ENCODE data around the gene SLC36A3. TPM values are rescaled to one million over a fixed set of nuclear protein-coding genes. Genes with fewer than 3 reads are reported as not detected.

SLC36A3 gene
- total and polyA plus RNA-seq, 11 donors: not detected

GRCh38 chr5:151326266-151326665 lies 22.7 kb upstream of the SLC36A3 start:
- H3K4me3 ChIP-seq: no peak overlapping the region
- peaks cover 0 to 6% (median 0%) of the 10 kb centered on the region in 9 donors for H3K27me3 ChIP-seq
- H3K27ac ChIP-seq: no peak overlapping the region
- TF ChIP-seq, protein P1, sequence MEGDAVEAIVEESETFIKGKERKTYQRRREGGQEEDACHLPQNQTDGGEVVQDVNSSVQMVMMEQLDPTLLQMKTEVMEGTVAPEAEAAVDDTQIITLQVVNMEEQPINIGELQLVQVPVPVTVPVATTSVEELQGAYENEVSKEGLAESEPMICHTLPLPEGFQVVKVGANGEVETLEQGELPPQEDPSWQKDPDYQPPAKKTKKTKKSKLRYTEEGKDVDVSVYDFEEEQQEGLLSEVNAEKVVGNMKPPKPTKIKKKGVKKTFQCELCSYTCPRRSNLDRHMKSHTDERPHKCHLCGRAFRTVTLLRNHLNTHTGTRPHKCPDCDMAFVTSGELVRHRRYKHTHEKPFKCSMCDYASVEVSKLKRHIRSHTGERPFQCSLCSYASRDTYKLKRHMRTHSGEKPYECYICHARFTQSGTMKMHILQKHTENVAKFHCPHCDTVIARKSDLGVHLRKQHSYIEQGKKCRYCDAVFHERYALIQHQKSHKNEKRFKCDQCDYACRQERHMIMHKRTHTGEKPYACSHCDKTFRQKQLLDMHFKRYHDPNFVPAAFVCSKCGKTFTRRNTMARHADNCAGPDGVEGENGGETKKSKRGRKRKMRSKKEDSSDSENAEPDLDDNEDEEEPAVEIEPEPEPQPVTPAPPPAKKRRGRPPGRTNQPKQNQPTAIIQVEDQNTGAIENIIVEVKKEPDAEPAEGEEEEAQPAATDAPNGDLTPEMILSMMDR (IDR thresholded peaks at IDR 0.05): no peak
- no peak for TF ChIP-seq POLR2A (IDR thresholded peaks at IDR 0.05)
- DNase-seq (no peak), ATAC-seq (no peak)
- H3K4me1 ChIP-seq: peaks cover 0 to 13% (median 0%) of the 10 kb centered on the region in 12 donors
- no peaks in the 10 kb centered on the region for H3K9me3 ChIP-seq
- WGBS, 4 donors: 91 to 97% (median 93%) methylated on average over 3 of the region's 3 CpGs
- intact Hi-C loops (cut with DNase I): loop anchor here in 1 of 10 donors (10.0 kb wide), 1 partner anchor 169 kb away; no protein-coding TSS in a partner anchor
- H3K36me3 ChIP-seq: no peaks in the 10 kb centered on the region

DNA sequence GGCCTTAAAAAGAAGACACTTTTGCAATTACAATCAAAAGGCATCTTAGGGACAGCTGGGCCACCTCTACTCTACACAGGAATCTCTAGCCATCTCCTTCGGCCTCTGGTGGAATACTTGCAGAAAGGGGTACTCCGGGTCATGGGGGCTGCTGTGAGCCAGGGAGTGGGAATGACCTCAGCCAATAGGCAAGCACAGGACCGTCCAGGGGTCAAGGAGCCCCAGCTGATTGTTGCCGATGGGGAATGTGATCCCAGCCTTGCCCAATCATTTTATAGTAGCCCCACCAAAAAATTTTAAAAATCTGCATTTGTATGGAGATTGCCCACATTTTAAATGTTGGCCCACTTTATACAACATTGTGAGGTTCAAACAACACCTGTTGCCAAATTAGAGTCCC lies 16.9 kb upstream of the SLC36A3 start:
- H3K4me3 ChIP-seq: no peak overlapping the region
- intact Hi-C loops (cut with DNase I): loop anchor here in 1 of 10 donors (10.0 kb wide), 1 partner anchor 174 kb away; no protein-coding TSS in a partner anchor
- no peaks in the 10 kb centered on the region for H3K9me3 ChIP-seq
- no peak for DNase-seq
- no peak overlapping the region for H3K27ac ChIP-seq
- H3K4me1 ChIP-seq: peaks cover 0 to 13% (median 0%) of the 10 kb centered on the region in 12 donors
- no peaks in the 10 kb centered on the region for H3K36me3 ChIP-seq
- no peak for ATAC-seq
- WGBS, 4 donors: 80 to 89% (median 89%) methylated on average over 4 of the region's 4 CpGs
- peaks cover 0 to 6% (median 0%) of the 10 kb centered on the region in 9 donors for H3K27me3 ChIP-seq
- no peak for TF ChIP-seq POLR2A (IDR thresholded peaks at IDR 0.05)
- TF ChIP-seq, protein P1 (IDR thresholded peaks at IDR 0.05): no peak

DNA sequence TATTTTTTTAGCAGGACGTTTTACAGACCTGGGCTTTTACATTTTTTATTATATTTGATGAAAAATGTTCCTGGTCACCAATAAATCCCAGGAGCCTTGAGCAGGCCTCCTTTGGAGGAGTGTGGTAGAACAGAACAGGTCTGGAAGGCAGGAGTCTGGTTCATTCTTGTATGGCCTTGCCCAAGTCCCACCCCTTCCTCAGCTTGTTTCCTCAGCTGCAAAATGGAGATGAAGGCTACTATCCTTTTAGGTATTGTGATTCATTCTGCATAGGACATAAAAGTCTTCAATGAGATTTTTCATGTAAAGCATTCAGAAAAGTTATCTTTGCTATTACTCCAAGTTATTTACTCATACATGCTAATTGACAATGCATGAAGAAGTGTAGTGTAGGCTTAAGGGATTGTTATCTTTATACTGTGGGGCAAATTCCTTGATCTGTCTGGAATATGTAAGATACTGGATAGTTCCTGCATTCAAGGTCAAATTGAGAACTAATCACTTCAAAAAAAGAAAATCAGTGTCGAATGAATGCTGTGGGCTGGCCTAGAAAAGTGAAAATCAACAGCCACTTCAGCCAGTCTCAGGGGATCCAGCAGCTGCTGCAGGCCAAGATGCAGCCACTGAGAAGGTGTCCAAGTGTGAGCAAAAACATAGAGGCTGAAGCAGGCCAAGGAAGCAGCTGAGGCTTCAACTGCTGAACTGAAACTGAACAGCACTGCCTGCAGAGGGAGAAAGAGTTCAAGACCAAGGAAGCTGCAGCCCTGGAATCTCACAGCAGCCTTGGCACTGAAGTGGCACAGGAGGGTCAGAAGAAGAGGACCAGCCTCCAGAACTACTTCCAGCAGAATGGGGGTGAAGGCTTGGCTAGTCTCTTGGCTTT lies 15.5 kb upstream of the SLC36A3 start:
- ATAC-seq (peak; percentile 59 to 75 (median 72)), DNase-seq (peak in 4 of 5 donors; percentile 29 to 62 (median 33))
- TF ChIP-seq, protein P1 (IDR thresholded peaks at IDR 0.05): peak in 6 of 12 donors; percentile 6 to 56 (median 25)
- no peak for TF ChIP-seq POLR2A (IDR thresholded peaks at IDR 0.05)
- Histone ChIP-seq H3K27me3 (peaks cover 0 to 6% (median 0%) of the 10 kb centered on the region in 9 donors), H3K4me1 (peaks cover 0 to 13% (median 0%) of the 10 kb centered on the region in 12 donors), H3K4me3 (no peak overlapping the region), H3K9me3 (no peaks in the 10 kb centered on the region), H3K36me3 (no peaks in the 10 kb centered on the region), H3K27ac (peak overlapping the region in 1 of 12 donors; percentile 23)
- 62 to 73% (median 67%) methylated on average over 2 of the region's 2 CpGs for WGBS, 4 donors
- intact Hi-C loops (cut with DNase I): loop anchor here in 1 of 10 donors (5.0 kb wide), 1 partner anchor 183 kb away; no protein-coding TSS in a partner anchor

DNA sequence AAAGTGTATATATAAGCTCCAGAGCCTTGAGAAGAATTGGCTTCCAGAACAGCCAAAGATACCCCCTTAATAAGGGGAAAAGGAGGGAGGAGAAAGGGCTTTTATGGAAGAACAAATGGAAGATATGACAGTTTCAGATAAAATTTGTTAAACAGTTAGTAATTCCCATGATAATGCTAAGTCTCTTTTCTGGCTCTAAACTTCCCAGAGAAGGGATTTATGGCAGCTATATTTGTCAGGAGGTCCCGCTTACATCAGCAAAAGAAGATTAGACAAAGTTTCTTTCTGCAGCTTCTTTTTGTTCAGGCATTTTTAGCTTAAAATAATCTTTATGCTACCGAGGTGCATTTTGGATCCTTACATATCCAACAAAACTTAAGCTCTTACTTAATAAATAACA lies 14.3 kb upstream of the SLC36A3 start:
- DNase-seq: no peak
- H3K9me3 ChIP-seq: no peaks in the 10 kb centered on the region
- H3K27me3 ChIP-seq: no peaks in the 10 kb centered on the region
- WGBS, 4 donors: 55 to 69% (median 62%) methylated on average over 2 of the region's 2 CpGs
- H3K27ac ChIP-seq: no peak overlapping the region
- no peak overlapping the region for H3K4me3 ChIP-seq
- peaks cover 0 to 13% (median 0%) of the 10 kb centered on the region in 12 donors for H3K4me1 ChIP-seq
- TF ChIP-seq POLR2A (IDR thresholded peaks at IDR 0.05): no peak
- TF ChIP-seq, protein P1 (IDR thresholded peaks at IDR 0.05): no peak
- intact Hi-C loops (cut with DNase I): loop anchor here in 1 of 10 donors (5.0 kb wide), 1 partner anchor 184 kb away; no protein-coding TSS in a partner anchor
- H3K36me3 ChIP-seq: no peaks in the 10 kb centered on the region
- no peak for ATAC-seq

All from heart left ventricle (tissue), 16 donors.